Tibial artery (tissue), 4 donors: ENCODE measurements around the gene SEPHS1.
A peak's percentile ranks its signal among the peaks of the same experiment; 100 is the strongest.

ENCODE experiments used
- DNase-seq, 2 donors: peaks; one replicate each; pipeline ENCODE4 v3.0.0-alpha.2; 2019
- H3K27ac ChIP-seq, 2 donors: fragments of 200-600 bp; sonication (generic) in 1 of 2; 1 replicate in 1 of 2; 2 replicates in 1 of 2; pipeline ENCODE4 v1.5.1; 2018 to 2019; ENCODE audit warnings: mild to moderate bottlenecking in 1 of 2
- H3K27me3 ChIP-seq, 2 donors: fragments of 200-600 bp; sonication (generic) in 1 of 2; one replicate each; pipeline versions ENCODE4 v1.5.1 to v1.6.0; 2016 to 2019
- H3K36me3 ChIP-seq, 3 donors: fragments of 200-600 bp; sonication (generic) in 2 of 3; one replicate each; pipeline ENCODE4 v1.5.1; 2016 to 2019; ENCODE audit warnings: mild to moderate bottlenecking in 2 of 3
- H3K4me1 ChIP-seq, 4 donors: fragments of 200-600 bp; sonication (generic) in 2 of 4; 1 replicate in 3 of 4; 2 replicates in 1 of 4; pipeline ENCODE4 v1.5.1; 2016 to 2019
- H3K4me3 ChIP-seq, 2 donors: fragments of 200-600 bp; sonication (generic) in 1 of 2; 1 replicate in 1 of 2; 2 replicates in 1 of 2; pipeline ENCODE4 v1.5.1; 2018 to 2019; ENCODE audit warnings: mild to moderate bottlenecking in 2 of 2
- H3K9me3 ChIP-seq, 3 donors: fragments of 200-600 bp; sonication (generic) in 1 of 3; one replicate each; pipeline ENCODE4 v1.5.1; 2016 to 2019
- CTCF ChIP-seq, 2 experiments: fragments of 200-600 bp in 1 of 2; fragments of 450-650 bp in 1 of 2; IDR thresholded peaks; one replicate each; pipeline ENCODE4 v1.5.1; 2017 to 2019; ENCODE audit warnings: antibody characterized with exemption in 2 of 2, mild to moderate bottlenecking in 1 of 2, moderate library complexity in 1 of 2
- intact Hi-C: fragments of 100-400 bp; cut with DNase I; formaldehyde crosslinking; loops from one replicate; pipeline ENCODE4 v1.15.0; 2023; ENCODE audit warnings: low total_unique reads

The SEPHS1 gene

GRCh38 chr10:13356392-13356791 lies 8.3 kb upstream of the SEPHS1 start:
- Histone ChIP-seq H3K27me3 (peaks cover 0 to 48% of the 10 kb centered on the region in 2 donors), H3K9me3 (no peaks in the 10 kb centered on the region), H3K36me3 (no peaks in the 10 kb centered on the region), H3K27ac (no peak overlapping the region), H3K4me3 (no peak overlapping the region), H3K4me1 (no peaks in the 10 kb centered on the region)
- TF ChIP-seq CTCF (IDR thresholded peaks at IDR 0.05): no peak
- intact Hi-C loops: no loop called here
- no peak for DNase-seq

GRCh38 chr10:13354783-13355182 lies 6.7 kb upstream of the SEPHS1 start:
- no peak overlapping the region for H3K4me3 ChIP-seq
- no peak for TF ChIP-seq CTCF (IDR thresholded peaks at IDR 0.05)
- H3K27me3 ChIP-seq: peaks cover 0 to 48% of the 10 kb centered on the region in 2 donors
- H3K4me1 ChIP-seq: peaks cover 0 to 6% (median 3%) of the 10 kb centered on the region in 4 donors
- intact Hi-C loops: no loop called here
- no peaks in the 10 kb centered on the region for H3K9me3 ChIP-seq
- no peaks in the 10 kb centered on the region for H3K36me3 ChIP-seq
- H3K27ac ChIP-seq: no peak overlapping the region
- no peak for DNase-seq

GRCh38 chr10:13352519-13352918 lies 4.4 kb upstream of the SEPHS1 start:
- no peak overlapping the region for H3K4me3 ChIP-seq
- DNase-seq: no peak
- intact Hi-C loops: no loop called here
- no peaks in the 10 kb centered on the region for H3K9me3 ChIP-seq
- peaks cover 0 to 14% (median 8%) of the 10 kb centered on the region in 4 donors for H3K4me1 ChIP-seq
- no peak for TF ChIP-seq CTCF (IDR thresholded peaks at IDR 0.05)
- H3K36me3 ChIP-seq: no peaks in the 10 kb centered on the region
- H3K27ac ChIP-seq: no peak overlapping the region
- H3K27me3 ChIP-seq: peaks cover 0 to 48% of the 10 kb centered on the region in 2 donors

- TF ChIP-seq CTCF (IDR thresholded peaks at IDR 0.05): no peak
- Histone ChIP-seq H3K9me3 (no peaks in the 10 kb centered on the region), H3K27me3 (peaks cover 0 to 47% of the 10 kb centered on the region in 2 donors), H3K36me3 (no peaks in the 10 kb centered on the region), H3K27ac (no peak overlapping the region), H3K4me3 (no peak overlapping the region), H3K4me1 (peaks cover 0 to 14% (median 8%) of the 10 kb centered on the region in 4 donors)
- no peak for DNase-seq
- intact Hi-C loops: no loop called here
Observed at GRCh38 chr10:13351340-13351915, 3.3 kb upstream of the SEPHS1 start.

GRCh38 chr10:13349463-13350274 lies 1.6 kb upstream of the SEPHS1 start:
- Histone ChIP-seq H3K27ac (peak overlapping the region; percentile 89 to 95), H3K36me3 (no peaks in the 10 kb centered on the region), H3K4me1 (peaks cover 0 to 26% (median 14%) of the 10 kb centered on the region in 4 donors), H3K27me3 (peaks cover 0 to 30% of the 10 kb centered on the region in 2 donors), H3K9me3 (no peaks in the 10 kb centered on the region), H3K4me3 (peak overlapping the region; percentile 76 to 92)
- intact Hi-C loops: no loop called here
- no peak for TF ChIP-seq CTCF (IDR thresholded peaks at IDR 0.05)
- peak; percentile 55 to 79 for DNase-seq
